Mesendoderm (in vitro differentiated cells): ENCODE results near the gene CCL24.

Experiments used
- DNase-seq: peaks from one replicate; pipeline ENCODE4 v3.0.0; 2013
- H2AK5ac ChIP-seq: 2 replicates; pipeline ENCODE4 v1.6.1; 2013; ENCODE audit warnings: low read length, inconsistent platforms
- H2BK120ac ChIP-seq: 2 replicates; pipeline ENCODE4 v1.6.1; 2013; ENCODE audit warnings: low read depth, mild to moderate bottlenecking, low read length, moderate library complexity, mixed read lengths
- H2BK15ac ChIP-seq: replicated peaks from 2 replicates; pipeline ENCODE4 v1.6.1; 2013; ENCODE audit warnings: low read depth, mild to moderate bottlenecking, moderate library complexity
- H2BK5ac ChIP-seq: 2 replicates; pipeline ENCODE4 v1.6.1; 2013; ENCODE audit warnings: low read length, inconsistent platforms
- H3K18ac ChIP-seq: 2 replicates; pipeline ENCODE4 v1.6.1; 2013; ENCODE audit warnings: mild to moderate bottlenecking, low read length, mixed read lengths
- H3K23ac ChIP-seq: one replicate; pipeline ENCODE4 v1.6.1; 2013; ENCODE audit warnings: low read length
- H3K27ac ChIP-seq: 2 replicates; pipeline ENCODE4 v1.5.1; 2013; ENCODE audit warnings: low read depth, mild to moderate bottlenecking, inconsistent platforms, low read length, moderate library complexity
- H3K27me3 ChIP-seq: 2 replicates; pipeline ENCODE4 v1.6.1; 2013; ENCODE audit warnings: low read length, control low read depth, mild to moderate bottlenecking, inconsistent platforms; ENCODE audit not compliant: insufficient read depth, poor library complexity
- H3K36me3 ChIP-seq: 2 replicates; pipeline ENCODE4 v1.6.1; 2013; ENCODE audit warnings: low read length, inconsistent platforms; ENCODE audit not compliant: control insufficient read depth, insufficient read depth
- H3K4ac ChIP-seq: one replicate; pipeline ENCODE4 v1.6.1; 2013; ENCODE audit warnings: low read depth, mild to moderate bottlenecking, low read length, moderate library complexity
- H3K4me1 ChIP-seq: 2 replicates; pipeline ENCODE4 v1.6.1; 2013; ENCODE audit warnings: low read depth, low read length, inconsistent platforms; ENCODE audit not compliant: control insufficient read depth
- H3K4me2 ChIP-seq: 2 replicates; pipeline ENCODE4 v1.6.1; 2013; ENCODE audit warnings: low read length
- H3K4me3 ChIP-seq: 2 replicates; pipeline ENCODE4 v1.5.1; 2013; ENCODE audit warnings: mild to moderate bottlenecking, low read length
- H3K56ac ChIP-seq: one replicate; pipeline ENCODE4 v1.6.1; 2013; ENCODE audit warnings: low read length
- H3K79me1 ChIP-seq: 2 replicates; pipeline ENCODE4 v1.6.1; 2013; ENCODE audit warnings: low read length, inconsistent platforms
- H3K79me2 ChIP-seq: 2 replicates; pipeline ENCODE4 v1.6.1; 2013; ENCODE audit warnings: mild to moderate bottlenecking, low read length; ENCODE audit not compliant: control insufficient read depth, insufficient read depth
- H3K9ac ChIP-seq: 2 replicates; pipeline ENCODE4 v1.6.1; 2013; ENCODE audit warnings: low read length, inconsistent platforms
- H4K5ac ChIP-seq: one replicate; pipeline ENCODE4 v1.6.1; 2013; ENCODE audit warnings: low read length
- H4K8ac ChIP-seq: one replicate; pipeline ENCODE4 v1.6.1; 2013; ENCODE audit warnings: low read depth, mild to moderate bottlenecking, control low read depth, low read length, moderate library complexity
- WGBS: extraction: QIAGEN DNeasy Blood & Tissue Kit; methylation state at CpG from one replicate; pipeline ENCODE4 v1.1.7; 2013; ENCODE audit warnings: low lambda C conversion rate, missing lambda C conversion rate; ENCODE audit not compliant: insufficient coverage; ENCODE audit errors: extremely low coverage; 5-methylcytosine and 5-hydroxymethylcytosine counted together

CCL24 gene

GRCh38 chr7:75804705-75805104, 8.9 kb downstream of the CCL24 start:
- H4K8ac ChIP-seq: no peak overlapping the region
- no peaks in the 10 kb centered on the region for H3K79me2 ChIP-seq
- H3K27ac ChIP-seq: no peak overlapping the region
- H3K36me3 ChIP-seq: no peaks in the 10 kb centered on the region
- H3K56ac ChIP-seq: no peak overlapping the region
- H3K4me1 ChIP-seq: no peaks in the 10 kb centered on the region
- no peak overlapping the region for H3K4me3 ChIP-seq
- H2BK5ac ChIP-seq: no peak overlapping the region
- no peak overlapping the region for H2AK5ac ChIP-seq
- no peak overlapping the region for H3K4me2 ChIP-seq
- H3K79me1 ChIP-seq: no peaks in the 10 kb centered on the region
- H4K5ac ChIP-seq: no peak overlapping the region
- H3K9ac ChIP-seq: no peak overlapping the region
- no peak overlapping the region for H2BK15ac ChIP-seq
- H3K18ac ChIP-seq: no peak overlapping the region
- WGBS: no CpG with 5 or more reads among the region's 5 CpGs
- H2BK120ac ChIP-seq: no peak overlapping the region
- no peak overlapping the region for H3K23ac ChIP-seq
- DNase-seq: no peak
- H3K4ac ChIP-seq: no peak overlapping the region
- H3K27me3 ChIP-seq: no peaks in the 10 kb centered on the region

- Histone ChIP-seq H2BK5ac (no peak overlapping the region), H3K56ac (no peak overlapping the region), H3K4me2 (no peak overlapping the region), H3K18ac (no peak overlapping the region), H3K27ac (no peak overlapping the region), H2BK120ac (no peak overlapping the region), H3K23ac (no peak overlapping the region), H4K5ac (no peak overlapping the region), H3K79me2 (no peaks in the 10 kb centered on the region), H3K27me3 (no peaks in the 10 kb centered on the region), H3K79me1 (no peaks in the 10 kb centered on the region), H3K4me3 (no peak overlapping the region), H3K4me1 (no peaks in the 10 kb centered on the region), H2BK15ac (no peak overlapping the region), H3K9ac (no peak overlapping the region), H2AK5ac (no peak overlapping the region), H4K8ac (no peak overlapping the region), H3K4ac (no peak overlapping the region), H3K36me3 (peaks cover 2% of the 10 kb centered on the region)
- WGBS: no CpG with 5 or more reads among the region's 2 CpGs
- DNase-seq: no peak
These were observed 9.6 kb downstream of the CCL24 start for GRCh38 chr7:75804004-75804403.

- no peak overlapping the region for H2BK5ac ChIP-seq
- H3K27ac ChIP-seq: no peak overlapping the region
- no peak overlapping the region for H4K5ac ChIP-seq
- H2BK15ac ChIP-seq: no peak overlapping the region
- H2AK5ac ChIP-seq: no peak overlapping the region
- peaks cover 2% of the 10 kb centered on the region for H3K36me3 ChIP-seq
- no peak overlapping the region for H4K8ac ChIP-seq
- no peak for DNase-seq
- no peak overlapping the region for H2BK120ac ChIP-seq
- no peaks in the 10 kb centered on the region for H3K79me1 ChIP-seq
- no peak overlapping the region for H3K23ac ChIP-seq
- H3K56ac ChIP-seq: no peak overlapping the region
- no peak overlapping the region for H3K4me2 ChIP-seq
- no CpG with 5 or more reads among the region's 5 CpGs for WGBS
- H3K4me1 ChIP-seq: no peaks in the 10 kb centered on the region
- no peak overlapping the region for H3K4ac ChIP-seq
- H3K27me3 ChIP-seq: no peaks in the 10 kb centered on the region
- no peaks in the 10 kb centered on the region for H3K79me2 ChIP-seq
- H3K4me3 ChIP-seq: no peak overlapping the region
- H3K18ac ChIP-seq: no peak overlapping the region
- H3K9ac ChIP-seq: no peak overlapping the region
These were observed 11.1 kb downstream of the CCL24 start for GRCh38 chr7:75802552-75802821.

GRCh38 chr7:75798770-75799169, 14.8 kb downstream of the CCL24 start:
- no peak overlapping the region for H2BK5ac ChIP-seq
- no peak overlapping the region for H3K27ac ChIP-seq
- H3K56ac ChIP-seq: no peak overlapping the region
- no peak overlapping the region for H3K9ac ChIP-seq
- no peak overlapping the region for H3K4me2 ChIP-seq
- no peak overlapping the region for H4K5ac ChIP-seq
- H3K4me3 ChIP-seq: no peak overlapping the region
- H2BK15ac ChIP-seq: no peak overlapping the region
- no peak overlapping the region for H4K8ac ChIP-seq
- no peak overlapping the region for H3K18ac ChIP-seq
- no peak overlapping the region for H3K23ac ChIP-seq
- DNase-seq: no peak
- WGBS: no CpG with 5 or more reads among the region's 4 CpGs
- no peak overlapping the region for H3K4ac ChIP-seq
- H2AK5ac ChIP-seq: no peak overlapping the region
- H3K4me1 ChIP-seq: no peaks in the 10 kb centered on the region
- no peak overlapping the region for H2BK120ac ChIP-seq
- H3K36me3 ChIP-seq: peaks cover 2% of the 10 kb centered on the region
- H3K79me2 ChIP-seq: no peaks in the 10 kb centered on the region
- no peaks in the 10 kb centered on the region for H3K27me3 ChIP-seq
- no peaks in the 10 kb centered on the region for H3K79me1 ChIP-seq

- no peak overlapping the region for H2BK5ac ChIP-seq
- H3K23ac ChIP-seq: no peak overlapping the region
- no peak overlapping the region for H3K56ac ChIP-seq
- no peak overlapping the region for H4K5ac ChIP-seq
- H3K4me2 ChIP-seq: no peak overlapping the region
- no peak for DNase-seq
- peaks cover 2% of the 10 kb centered on the region for H3K36me3 ChIP-seq
- H3K9ac ChIP-seq: no peak overlapping the region
- no peaks in the 10 kb centered on the region for H3K79me2 ChIP-seq
- H2BK120ac ChIP-seq: no peak overlapping the region
- no CpG with 5 or more reads among the region's 6 CpGs for WGBS
- H3K27me3 ChIP-seq: no peaks in the 10 kb centered on the region
- no peaks in the 10 kb centered on the region for H3K79me1 ChIP-seq
- H2AK5ac ChIP-seq: no peak overlapping the region
- H3K18ac ChIP-seq: no peak overlapping the region
- H3K4ac ChIP-seq: no peak overlapping the region
- no peak overlapping the region for H2BK15ac ChIP-seq
- no peak overlapping the region for H3K4me3 ChIP-seq
- H3K4me1 ChIP-seq: no peaks in the 10 kb centered on the region
- no peak overlapping the region for H4K8ac ChIP-seq
- no peak overlapping the region for H3K27ac ChIP-seq
These were observed 17.2 kb downstream of the CCL24 start for GRCh38 chr7:75796420-75796819.

GRCh38 chr7:75795831-75796285, 17.7 kb downstream of the CCL24 start:
- H3K27ac ChIP-seq: no peak overlapping the region
- no CpG with 5 or more reads among the region's 9 CpGs for WGBS
- no peaks in the 10 kb centered on the region for H3K27me3 ChIP-seq

More at GRCh38 chr7:75795831-75796285, 17.7 kb downstream of the CCL24 start:
- no peaks in the 10 kb centered on the region for H3K79me2 ChIP-seq
- no peak overlapping the region for H3K4me3 ChIP-seq
- H3K4me1 ChIP-seq: no peaks in the 10 kb centered on the region
- no peak overlapping the region for H2BK15ac ChIP-seq
- H3K4ac ChIP-seq: no peak overlapping the region
- H4K8ac ChIP-seq: no peak overlapping the region
- no peak overlapping the region for H4K5ac ChIP-seq
- no peak overlapping the region for H3K9ac ChIP-seq
- H3K79me1 ChIP-seq: no peaks in the 10 kb centered on the region
- no peak for DNase-seq
- H2BK5ac ChIP-seq: no peak overlapping the region
- no peak overlapping the region for H3K4me2 ChIP-seq
- no peak overlapping the region for H3K56ac ChIP-seq
- no peak overlapping the region for H3K18ac ChIP-seq
- H3K23ac ChIP-seq: no peak overlapping the region
- no peak overlapping the region for H2AK5ac ChIP-seq
- no peak overlapping the region for H2BK120ac ChIP-seq
- H3K36me3 ChIP-seq: peaks cover 2% of the 10 kb centered on the region
